Activated naive CD4-positive, alpha-beta T cell treated with Interleukin-2 at 50 U/mL for 16 hours (primary cell): ENCODE measurements around the gene SCYGR5.

Source experiments
- DNase-seq: peaks from one replicate; pipeline ENCODE4 v3.0.0-alpha.2; 2020

Gene SCYGR5

GRCh38 chr2:227674485-227674884, 7.9 kb downstream of the SCYGR5 start:
- DNase-seq: no peak

GRCh38 chr2:227677928-227678327, 11.3 kb downstream of the SCYGR5 start:
- no peak for DNase-seq

GRCh38 chr2:227684258-227684657, 17.7 kb downstream of the SCYGR5 start:
- no peak for DNase-seq

GRCh38 chr2:227687189-227687588, 20.6 kb downstream of the SCYGR5 start:
- no peak for DNase-seq

GRCh38 chr2:227696990-227697679, 30.5 kb downstream of the SCYGR5 start:
- no peak for DNase-seq

- DNase-seq: no peak
Measured at GRCh38 chr2:227701556-227701955, 35.0 kb downstream of the SCYGR5 start.

- no peak for DNase-seq
Measured at GRCh38 chr2:227703280-227703732, 36.7 kb downstream of the SCYGR5 start.

- no peak for DNase-seq
Measured at GRCh38 chr2:227703961-227704360, 37.4 kb downstream of the SCYGR5 start.

- no peak for DNase-seq
Measured at GRCh38 chr2:227706859-227707258, 40.3 kb downstream of the SCYGR5 start.

- no peak for DNase-seq
Measured at GRCh38 chr2:227707390-227707789, 40.8 kb downstream of the SCYGR5 start.

- DNase-seq: no peak
Measured at GRCh38 chr2:227710986-227711385, 44.4 kb downstream of the SCYGR5 start.

GRCh38 chr2:227713291-227713690, 46.7 kb downstream of the SCYGR5 start:
- DNase-seq: no peak

GRCh38 chr2:227716501-227716900, 49.9 kb downstream of the SCYGR5 start:
- no peak for DNase-seq
